Measurements from ENCODE around the gene SMYD4. TPM values are rescaled to one million over a fixed set of nuclear protein-coding genes. Genes with fewer than 3 reads are reported as not detected.

Gene SMYD4
- total and polyA plus RNA-seq, 9 of the 15 experiments (the other 6 are each of a cell fraction or from before 2014, with no cell fraction given), result 1.3 to 10.2 (median 6.7) TPM

GRCh38 chr17:1786708-1787107, 43.0 kb downstream of the SMYD4 start (continued):
- TF ChIP-seq RREB1 (CRISPR knock-in tag; IDR thresholded peaks at IDR 0.05) (no peak), GTF2E2 (tag; IDR thresholded peaks at IDR 0.05) (no peak), NFIC (IDR thresholded peaks at IDR 0.05) (no peak), HMG20B (CRISPR knock-in tag; IDR thresholded peaks at IDR 0.05) (no peak), ZBTB40 (IDR thresholded peaks at IDR 0.05) (no peak), ZBTB40 (CRISPR knock-in tag; IDR thresholded peaks at IDR 0.05) (no peak), THAP12 (CRISPR knock-in tag; IDR thresholded peaks at IDR 0.05) (no peak), MAFF (IDR thresholded peaks at IDR 0.05; ENCODE audit: low read length) (no peak), CBFA2T2 (conservative IDR thresholded peaks at IDR 0.05) (no peak), CEBPB (tag; IDR thresholded peaks at IDR 0.05) (no peak)

Measured in K562 (cell line).